NOMO-1 treated with dmso at 0.1 percent for 144 hours (cell line): ENCODE measurements around the gene PRDM15.
A peak's percentile ranks its signal among the peaks of the same experiment; 100 is the strongest.

Experiments used
- DNase-seq: peaks from one replicate; lab custom pipeline; 2025; ENCODE audit not compliant: unreplicated experiment; lab: John Stamatoyannopoulos, UW

PRDM15 gene

DNA sequence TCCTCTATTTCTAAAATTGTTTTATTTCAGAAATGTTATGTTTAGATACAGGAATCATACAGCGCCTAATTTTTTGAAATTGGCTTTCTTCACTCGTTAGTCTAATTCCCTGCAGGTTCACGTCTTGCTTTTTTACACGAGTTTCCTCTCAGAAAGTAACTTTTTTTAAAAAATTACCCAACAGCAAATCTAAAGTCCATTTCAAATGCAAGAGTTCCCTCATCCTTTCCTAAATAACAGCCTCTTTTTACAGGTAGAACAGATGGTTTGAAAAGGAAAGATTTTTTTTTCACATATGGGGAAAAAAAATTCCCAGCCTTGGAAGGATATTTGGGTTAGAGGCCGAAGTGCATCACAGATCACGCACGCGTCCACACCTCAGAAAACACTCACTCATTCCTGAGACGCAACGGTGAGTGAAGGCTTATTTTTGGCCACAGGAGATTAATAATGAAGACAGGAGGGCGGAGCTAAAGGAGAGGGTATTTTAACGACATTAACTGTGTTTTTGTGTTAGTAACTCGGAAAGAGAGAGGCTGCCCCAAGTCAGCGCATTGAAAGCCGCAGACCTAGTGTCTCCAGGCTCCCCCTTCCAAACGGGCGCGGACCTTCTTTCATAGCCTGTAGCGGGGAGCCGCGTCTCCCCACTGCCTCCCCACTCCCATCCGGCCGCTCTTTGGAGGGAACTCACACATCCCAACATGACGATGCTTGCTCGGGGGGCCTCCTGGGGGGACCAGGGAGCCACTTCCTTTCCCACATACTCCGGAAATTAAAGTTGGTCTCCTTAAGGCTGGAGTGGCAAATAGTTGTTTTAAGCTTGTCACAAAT lies 111.3 kb downstream of the PRDM15 start:
- no peak for DNase-seq

DNA sequence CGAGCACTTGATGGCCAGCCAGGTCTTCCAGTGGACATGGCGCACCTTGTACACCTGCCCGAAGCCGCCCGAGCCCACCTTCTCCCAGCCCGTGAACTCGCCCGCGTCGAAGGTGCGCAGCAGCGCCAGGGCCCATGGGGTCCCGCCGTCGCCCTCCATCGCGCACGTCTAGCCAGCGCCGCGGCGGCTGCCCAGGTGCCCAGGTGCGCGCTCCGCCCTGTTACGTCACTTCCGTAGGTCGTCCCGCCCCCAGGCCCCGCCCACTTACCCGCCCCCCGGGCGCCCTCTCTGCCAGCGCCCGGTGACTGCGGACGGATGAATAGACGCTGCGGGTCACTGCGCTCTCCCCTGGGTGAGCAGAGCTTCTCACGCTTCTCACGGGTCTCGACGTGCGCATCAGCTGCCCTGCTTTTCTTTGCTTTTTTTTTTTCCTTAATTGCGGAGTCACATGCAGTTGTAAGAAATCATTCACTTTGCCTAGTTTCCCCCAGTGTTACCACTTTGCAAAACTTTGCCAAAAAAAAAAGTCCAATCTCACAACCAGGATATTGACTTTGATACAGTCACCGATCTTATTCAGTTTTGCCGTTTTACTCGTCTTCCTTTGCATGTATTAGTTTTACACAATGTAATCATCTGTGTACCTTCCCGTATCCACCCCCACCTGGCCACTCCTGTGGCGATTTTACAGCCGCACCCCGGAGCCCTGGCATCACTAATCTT lies 112.1 kb downstream of the PRDM15 start, which contains the start of gene RIPK4:
TSS of gene RIPK4 (minus strand) at position 170 of the 723 bp plus-strand sequence. CDS start at position 159, 11 bp downstream.
- no peak for DNase-seq

DNA sequence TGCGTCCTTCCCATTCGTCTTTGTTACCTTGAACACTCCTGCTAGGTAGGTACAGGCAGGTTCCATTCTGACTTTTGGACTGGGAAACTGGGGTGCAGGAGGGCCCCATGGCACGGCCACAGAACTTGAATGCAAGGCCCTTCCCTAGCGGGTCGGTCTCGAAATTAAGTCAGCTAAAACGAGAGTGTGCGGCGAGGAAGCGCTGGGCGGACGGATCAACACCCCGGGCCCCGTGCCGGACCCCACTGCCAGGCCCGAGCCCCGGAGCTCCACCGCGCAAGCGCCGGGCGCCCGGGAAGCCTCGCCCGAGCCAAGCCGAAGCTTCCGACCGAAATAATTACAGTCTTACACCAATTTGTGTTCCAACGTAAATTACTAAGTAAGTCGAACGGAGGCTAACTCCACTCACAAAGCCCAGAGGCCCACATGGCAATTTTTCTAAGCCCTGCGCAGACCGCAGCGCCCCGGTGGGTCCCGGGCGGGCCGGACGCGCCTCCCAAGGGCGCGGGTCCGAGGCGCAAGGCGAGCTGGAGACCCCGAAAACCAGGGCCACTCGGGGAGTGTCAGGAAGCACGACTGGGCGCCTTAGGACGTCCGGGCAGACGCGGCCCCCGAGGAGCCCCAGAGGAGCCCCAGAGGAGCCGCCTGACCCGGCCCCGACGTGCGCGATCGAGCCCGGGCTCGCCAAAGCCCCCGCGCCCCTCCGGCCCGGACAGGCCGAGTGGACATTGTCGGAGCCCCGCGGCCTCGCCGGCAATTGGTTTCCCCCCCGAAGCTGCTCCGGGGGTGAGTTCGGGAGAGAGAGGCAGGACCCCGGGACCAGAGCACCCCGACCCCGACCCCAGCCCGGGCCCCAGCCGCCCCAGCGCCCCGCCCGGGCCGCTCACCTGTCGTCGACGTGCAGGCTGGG lies 112.9 kb downstream of the PRDM15 start:
- DNase-seq = no peak

DNA sequence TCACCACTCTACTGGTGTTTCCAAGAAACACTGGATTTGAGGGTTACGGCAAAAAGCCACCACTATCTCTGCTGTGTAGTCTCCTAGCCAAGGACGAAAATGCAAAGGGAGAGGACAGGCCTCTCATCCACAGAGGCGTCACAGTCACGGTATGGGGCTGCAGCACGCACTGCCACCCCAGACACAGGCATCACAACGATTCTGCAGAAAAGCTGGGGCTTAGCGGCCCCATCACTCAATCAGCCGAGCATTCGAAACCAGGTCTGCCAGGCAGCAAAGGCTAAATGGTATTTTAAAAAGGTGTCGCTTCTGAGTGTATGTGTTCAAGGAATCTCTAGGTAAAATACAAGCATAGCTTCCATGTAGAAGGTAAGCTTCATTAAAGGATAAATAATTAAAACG lies 113.7 kb downstream of the PRDM15 start:
- no peak for DNase-seq

DNA sequence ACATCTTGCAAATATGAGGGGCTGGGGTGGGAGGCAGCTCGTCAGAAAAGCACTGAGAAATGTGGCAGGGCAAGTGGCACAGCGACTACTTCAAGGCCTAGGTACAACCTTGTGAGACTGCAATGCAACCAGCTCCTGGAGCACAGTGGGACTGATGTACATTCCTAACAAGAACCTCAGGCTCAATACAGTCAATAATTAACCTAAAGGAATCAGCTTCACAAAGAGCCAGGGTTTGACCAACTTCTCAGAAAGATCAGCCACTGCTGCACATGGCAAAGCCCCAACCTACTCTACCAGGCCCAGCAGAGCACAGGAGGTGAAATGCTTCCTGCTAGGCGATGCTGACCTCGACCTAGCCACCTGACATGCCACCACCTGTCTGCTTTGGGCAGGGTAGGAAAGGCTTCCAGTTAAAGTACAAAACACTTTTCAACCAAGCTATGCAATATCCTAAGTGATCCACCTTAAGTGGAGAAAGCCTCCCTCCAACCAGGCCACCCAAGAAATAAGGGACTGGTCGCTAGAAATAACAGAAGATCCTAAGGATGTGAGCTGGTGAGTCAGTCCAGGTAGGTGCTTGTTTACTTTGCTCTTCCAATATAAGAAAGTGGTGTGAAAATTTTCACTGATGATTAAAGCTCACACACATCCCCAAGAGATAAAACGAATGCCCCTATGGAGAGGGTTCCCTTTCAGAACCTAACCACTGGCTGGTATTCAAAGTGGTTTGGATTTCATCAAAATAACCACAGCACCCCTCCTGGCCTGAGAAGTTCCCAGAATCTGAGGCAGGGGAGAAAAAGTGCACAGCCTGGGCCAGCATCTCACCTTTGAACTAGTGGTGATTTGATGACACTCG lies 114.4 kb downstream of the PRDM15 start:
- DNase-seq = no peak

DNA sequence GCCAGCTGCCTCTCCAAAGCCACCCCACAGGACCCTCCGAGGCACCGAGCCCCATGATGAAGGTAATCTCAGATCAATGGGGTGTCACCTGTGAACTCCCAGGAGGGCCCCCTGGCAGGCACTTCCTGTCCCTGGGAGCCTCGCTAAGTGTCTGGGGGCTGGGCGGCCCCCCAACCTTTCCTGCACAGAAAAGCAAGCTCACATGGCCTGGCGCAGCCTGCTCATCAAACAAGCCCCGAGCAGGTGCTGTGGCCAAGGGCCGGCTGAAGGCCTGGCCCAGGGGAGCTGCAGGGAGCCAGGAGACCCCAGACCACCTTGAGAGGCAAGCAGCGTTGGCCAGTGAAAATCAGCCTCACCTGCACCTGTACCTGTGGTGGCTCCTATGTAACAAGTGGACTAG lies 115.1 kb downstream of the PRDM15 start:
- DNase-seq = no peak

DNA sequence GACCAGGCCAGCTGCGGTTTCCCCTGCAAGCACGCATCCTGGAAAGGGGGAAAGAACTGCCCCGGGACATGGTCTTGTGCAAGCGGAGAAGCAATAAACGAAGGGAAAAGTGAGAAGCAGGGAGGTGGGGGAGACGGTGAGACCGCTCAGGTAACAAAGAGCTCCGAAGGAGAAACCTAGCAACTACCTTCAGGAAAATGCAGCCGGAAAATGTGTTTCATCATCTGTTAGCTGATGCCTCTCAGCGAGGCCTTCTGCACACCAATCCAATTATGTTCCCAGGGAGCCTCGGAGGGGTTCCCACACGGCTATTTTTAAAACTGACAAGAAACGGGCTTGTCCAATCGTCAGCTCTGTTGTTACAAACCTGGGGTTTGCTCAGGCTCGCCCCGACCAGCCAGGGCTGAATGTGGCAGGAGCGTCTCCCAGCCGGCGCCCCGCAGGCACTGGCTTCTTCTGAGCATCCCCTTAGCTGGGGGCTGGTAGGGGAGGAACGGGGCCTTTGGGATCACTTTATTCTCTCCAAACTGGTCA lies 115.7 kb downstream of the PRDM15 start:
- no peak for DNase-seq

DNA sequence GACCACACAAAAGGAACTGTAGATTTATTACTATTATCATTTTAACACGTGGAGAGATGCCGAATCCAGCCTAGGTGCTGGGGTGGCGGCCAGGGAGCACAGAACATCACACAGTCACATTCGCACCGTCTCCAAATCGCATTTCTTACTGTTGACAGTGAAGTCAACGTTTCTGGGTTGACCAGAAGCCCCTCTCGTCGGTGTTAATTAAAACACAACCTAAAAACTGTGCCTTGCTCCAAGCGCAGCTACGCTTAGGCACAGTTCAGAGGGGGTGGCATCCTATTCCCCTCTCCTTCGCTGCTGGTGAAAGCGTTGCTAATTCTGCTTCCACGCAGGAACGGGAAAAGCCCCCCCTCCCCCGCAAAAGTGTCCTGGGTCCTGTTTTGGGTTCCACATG lies 116.4 kb downstream of the PRDM15 start:
- DNase-seq = no peak

DNA sequence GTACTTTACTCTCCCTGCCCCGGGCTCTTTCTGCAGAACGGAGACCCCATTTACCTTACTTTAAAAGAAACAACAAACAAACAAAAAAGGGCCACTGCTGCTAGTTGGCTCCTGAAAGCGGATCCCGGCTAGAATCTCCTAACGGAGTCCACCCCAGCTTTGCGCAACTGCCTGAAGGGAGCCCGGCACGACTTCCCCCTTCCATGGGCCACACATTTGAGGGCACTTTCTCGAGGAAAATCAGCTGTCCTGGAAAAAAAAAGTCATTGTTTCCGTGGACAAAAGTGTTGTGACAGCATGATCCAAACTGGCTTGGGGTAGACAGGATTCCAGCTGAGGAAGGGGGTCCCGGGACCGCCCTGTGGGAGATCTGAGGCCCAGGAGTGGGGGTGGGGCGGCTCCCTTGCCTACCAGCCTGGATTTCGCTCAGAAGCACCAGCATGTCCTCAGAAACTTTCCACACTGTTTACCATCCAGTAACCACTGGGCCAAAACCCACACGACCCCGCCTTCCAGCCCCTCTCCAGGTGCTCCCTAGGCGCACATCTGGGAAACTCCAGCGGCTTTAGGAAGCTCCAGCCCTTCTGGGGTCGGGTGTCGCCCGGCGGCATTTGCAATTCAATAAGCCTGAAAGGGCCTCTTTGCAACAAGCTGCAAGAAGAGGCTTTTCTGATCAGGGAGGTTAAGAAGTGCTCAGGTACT lies 117.1 kb downstream of the PRDM15 start:
- no peak for DNase-seq

DNA sequence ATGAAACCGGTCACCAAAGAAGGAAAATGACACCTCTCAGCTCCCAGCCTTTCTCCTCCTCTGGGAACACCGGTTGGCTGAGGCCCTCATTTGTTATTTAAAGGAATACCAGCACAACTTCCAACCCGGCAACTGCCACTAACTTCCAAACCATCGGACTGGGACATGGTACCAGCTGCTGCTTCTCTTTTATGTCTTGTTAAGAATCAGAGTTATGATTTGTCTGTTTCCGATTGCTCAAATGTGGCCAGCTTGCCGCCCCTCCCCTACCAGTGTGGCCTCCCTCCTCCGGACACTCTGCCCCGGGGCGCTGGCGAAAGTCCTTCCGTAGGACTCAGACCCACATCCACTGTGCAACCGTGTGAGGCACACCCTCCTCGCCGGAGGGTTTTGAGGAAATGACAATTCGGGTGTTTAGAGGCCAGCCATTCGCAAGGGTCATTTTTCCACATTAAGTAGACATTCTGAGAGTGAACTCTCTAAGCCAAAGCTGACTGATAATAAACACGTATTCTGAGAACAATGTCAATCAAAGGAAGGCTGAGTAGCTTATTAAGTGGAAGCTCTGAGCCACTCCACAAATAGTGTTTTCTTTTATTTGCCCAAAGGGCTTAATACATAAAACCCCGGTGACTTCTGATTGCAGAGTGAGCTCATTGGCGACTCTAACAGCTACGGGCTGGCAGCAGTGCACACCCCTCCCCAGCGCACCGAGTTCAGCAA lies 117.8 kb downstream of the PRDM15 start:
- DNase-seq = peak; percentile 42

DNA sequence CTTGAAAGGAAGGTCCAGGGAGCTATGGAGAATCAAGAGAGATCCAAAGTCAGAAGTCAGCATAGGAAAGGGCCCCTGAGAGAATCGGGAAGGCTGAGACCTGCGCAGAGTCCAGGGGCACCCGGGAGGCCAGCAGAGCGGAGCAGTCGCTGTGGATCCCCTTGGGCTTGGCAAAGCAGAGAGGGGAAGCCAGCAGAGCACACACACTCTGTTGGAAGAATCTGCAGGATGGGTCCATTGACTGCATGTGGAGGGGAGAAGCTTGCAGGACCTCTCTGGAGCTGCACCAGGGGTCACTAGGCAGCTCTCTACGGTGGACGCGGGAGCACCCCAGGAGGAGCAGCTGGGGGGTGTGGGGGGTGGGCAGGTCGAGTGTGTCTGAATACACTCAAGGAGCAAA lies 118.7 kb downstream of the PRDM15 start:
- DNase-seq = no peak

DNA sequence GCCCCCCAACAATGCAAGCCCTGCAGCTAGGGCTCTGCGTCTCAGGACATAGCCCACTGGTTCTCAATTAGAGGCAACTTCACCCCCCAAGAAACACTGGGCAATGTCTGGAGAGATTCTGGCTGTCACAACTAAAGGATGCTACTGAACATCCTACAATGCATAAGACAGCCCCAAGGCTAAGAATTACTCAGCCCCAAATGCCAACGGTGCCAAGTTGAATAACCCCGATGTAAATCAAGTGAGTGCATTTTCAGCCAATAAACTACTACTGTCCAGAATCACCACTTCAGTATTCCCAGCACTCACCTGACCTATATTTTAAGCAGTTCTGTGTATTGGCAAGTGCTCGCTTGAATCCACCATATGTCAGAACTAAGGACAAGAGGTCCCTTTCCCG lies 119.2 kb downstream of the PRDM15 start:
- DNase-seq = no peak

DNA sequence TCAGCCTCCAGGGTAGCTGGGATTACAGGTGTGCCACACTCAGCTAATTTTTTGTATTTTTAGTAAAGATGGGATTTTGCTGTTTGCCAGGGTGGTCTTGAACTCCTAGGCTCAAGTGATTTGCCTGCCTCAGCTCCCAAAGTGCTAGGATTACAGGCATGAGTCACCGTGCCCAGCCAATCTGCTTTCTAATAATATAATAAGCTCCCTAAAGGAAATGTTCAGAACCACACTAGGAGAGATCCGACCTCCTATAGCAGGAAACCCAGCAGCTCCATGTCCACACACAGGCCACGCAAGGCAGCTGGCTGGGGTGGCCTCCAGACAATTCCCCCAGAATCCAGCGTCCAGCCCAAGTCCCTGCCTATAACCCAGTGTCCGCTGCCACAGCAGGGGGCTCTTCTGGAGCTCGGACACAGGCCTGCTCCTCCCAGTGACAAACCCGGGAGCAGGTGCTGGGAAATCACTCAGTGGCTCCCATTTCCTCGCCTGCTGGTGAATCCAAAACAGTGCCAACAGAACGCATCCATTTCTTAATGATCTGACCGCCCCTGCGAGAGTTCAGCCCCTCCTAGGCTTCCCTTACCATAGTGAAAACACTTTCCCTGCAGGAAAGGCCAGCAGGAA lies 119.8 kb downstream of the PRDM15 start:
- DNase-seq = no peak

DNA sequence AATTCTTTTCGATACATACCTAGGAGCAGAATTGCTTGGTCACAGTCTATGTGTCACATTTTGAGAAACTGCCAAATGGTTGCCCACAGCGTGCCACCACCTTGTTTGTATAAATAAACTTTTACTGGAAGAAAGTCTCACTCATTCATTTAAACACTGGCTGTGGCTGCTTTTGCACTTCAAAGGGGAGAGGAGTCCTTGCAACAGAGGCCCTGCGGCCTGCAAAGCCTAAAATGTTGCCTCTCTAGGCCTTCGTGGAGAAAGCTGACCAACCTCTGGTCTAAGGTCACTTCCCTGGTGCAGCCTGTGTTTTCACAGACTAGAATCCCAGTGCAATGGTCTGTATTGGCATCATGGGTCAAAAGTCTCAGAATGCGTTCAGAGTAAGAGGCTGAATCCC lies 120.6 kb downstream of the PRDM15 start:
- DNase-seq = no peak

DNA sequence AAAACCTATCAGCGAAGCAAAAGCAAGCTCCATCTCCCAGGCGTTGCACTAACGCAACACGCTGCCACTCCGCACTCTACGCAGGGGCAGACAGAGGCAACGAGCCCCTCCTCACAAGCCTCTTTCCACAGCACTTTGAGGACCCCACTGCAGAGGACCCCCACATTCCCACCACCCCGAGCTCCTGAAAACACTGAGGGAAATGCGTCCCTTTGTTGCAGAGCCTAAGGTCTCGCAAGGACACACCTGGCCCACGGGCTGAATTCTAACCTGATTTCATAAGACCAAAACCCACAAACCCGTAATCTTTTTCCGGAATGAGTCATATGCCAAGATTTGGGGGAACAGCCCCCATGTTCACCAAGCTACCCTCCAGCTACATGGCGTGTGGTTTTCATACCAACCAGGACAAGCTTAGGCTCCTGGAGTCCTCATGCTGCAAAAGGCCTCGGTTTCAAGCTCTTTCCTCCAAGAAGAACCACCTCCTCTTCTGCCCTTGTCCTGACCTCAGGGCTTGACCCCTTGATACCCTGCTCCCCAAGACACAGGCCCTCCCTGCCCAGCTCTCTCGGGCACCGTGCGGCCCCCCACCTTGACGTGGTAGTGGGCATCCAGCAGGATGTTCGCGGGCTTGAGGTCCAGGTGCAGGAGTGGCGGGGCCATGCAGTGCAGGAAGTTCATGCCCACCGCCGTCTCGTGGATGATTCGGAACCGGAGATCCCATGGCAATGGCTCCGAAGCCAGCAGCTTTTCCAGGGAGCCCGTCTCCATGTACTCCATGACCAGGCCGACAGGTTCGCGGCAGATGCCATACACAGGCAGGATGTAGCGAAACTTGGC lies 123.0 kb downstream of the PRDM15 start:
- DNase-seq = no peak

DNA sequence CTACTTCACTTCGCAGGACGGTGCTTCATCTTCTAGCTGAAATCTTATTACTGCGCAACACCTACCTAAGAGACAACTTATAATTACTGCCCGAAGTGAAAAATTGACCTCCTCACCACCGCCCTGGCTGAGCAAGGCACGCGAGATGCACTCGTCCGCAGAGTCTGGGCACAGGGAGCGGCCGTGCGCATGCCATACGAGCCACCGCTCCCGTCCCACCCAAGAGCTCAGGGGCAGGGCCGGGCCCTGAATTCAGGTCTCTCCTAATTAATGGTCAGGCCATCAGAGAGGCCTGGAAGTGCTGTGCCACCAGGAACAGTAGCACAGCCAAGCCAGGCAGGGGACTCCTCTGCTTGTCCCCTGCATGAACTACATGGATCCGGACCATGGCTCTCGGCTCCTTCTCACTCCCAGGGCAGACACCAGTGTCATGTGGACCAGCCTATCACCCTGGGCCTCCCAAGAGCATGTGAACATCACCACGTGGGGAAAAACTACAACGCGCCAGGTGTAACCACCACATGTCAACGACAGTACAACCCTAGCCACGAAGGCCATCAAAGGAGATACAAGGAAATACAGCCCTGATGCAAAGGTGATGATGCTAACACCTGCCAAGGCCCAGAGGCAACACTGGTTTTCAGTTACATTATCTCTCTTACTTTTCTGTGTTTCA lies 123.7 kb downstream of the PRDM15 start:
- DNase-seq = no peak

DNA sequence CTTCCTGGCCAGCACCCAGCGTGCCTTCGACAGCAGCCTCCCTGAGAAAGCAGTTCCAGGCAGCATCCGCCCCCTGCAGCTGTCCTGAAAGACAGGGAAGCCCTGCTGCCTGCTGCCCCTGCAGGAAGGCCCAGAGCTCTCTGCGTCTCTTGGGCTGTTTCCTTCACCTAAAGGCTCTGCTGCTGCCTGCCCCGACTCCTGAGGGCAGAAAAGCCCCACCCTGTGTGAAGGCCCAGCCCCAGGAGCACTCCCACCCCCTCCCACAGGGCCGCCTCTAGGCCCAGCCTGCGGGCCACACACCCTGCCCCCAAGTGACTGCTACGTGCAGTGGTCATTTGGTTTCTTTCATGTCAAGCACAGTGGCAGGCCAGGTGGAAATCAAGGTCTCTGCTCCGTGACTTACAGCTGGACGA lies 124.7 kb downstream of the PRDM15 start:
- DNase-seq = no peak
